ENCODE data around the gene SCPEP1.
"Not testable (repeated sequence)": the region's sequence is repeated elsewhere in the genome, so short reads cannot be mapped to it uniquely, and the experiment has no call there.

The SCPEP1 gene

DNA sequence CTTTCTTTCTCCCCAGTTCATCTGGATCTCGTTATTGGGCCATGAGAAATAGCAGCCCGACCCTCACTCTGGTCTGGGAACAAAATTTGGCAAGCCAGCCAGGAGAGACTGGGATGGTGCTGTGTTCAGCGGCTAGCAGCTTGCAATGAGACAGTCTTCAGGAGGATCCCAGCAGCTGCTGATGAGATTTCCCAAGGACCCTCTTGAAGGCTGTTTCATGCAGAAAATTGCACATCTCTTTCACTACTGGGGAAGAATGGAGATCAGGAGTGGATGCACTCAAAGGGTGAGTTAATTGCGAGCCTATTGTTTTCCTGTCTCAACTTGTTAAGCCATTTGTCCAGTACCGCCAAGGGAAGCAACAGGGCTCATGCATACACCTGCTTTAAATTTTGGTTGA is 11.6 kb upstream of the SCPEP1 start:
- DNase-seq = no peak

DNA sequence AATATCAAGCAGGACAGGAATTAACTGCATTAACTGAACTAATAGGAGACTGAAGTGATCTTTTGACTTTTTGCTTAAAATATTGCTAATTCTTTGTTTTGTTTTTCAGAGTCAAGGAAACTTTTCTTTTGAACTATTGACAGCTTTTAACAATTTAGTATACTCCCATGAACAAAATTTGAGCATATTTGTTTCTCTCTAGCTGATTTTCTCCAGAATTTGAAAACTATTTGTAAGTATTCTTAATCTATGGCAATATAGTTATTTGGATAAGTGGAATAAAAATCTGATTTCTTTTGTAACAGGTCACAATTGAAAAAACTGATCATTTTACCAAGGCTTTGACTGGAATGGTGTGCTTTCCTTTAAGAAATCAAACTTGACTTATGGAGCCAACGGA is 7.0 kb upstream of the SCPEP1 start:
- DNase-seq = no peak

GRCh38 chr17:56972111-56972730 is 5.7 kb upstream of the SCPEP1 start:
- no peak for DNase-seq

GRCh38 chr17:56973520-56973919 is 4.4 kb upstream of the SCPEP1 start:
- DNase-seq = no peak

DNA sequence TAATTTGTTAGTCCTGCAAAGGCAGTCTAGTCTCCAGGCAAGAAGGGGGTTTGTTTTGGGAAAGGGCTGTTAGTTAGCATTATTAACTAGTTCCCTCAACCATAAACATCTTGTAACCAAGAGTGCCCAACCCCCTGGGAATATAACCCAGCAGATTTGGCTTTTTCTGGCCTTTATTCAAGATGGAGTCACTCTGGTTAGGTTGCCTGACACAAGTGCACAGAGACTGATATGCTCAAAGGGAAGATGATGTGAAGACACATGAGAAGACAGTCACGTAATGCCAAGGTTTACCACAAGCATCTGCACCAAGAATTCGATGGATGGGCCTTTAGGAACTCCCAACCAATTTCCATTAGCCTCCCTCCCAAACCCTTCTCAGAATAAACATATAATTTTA is 3.9 kb upstream of the SCPEP1 start:
- DNase-seq = no peak

GRCh38 chr17:56975656-56976055 is 2.3 kb upstream of the SCPEP1 start:
- no peak for DNase-seq

DNA sequence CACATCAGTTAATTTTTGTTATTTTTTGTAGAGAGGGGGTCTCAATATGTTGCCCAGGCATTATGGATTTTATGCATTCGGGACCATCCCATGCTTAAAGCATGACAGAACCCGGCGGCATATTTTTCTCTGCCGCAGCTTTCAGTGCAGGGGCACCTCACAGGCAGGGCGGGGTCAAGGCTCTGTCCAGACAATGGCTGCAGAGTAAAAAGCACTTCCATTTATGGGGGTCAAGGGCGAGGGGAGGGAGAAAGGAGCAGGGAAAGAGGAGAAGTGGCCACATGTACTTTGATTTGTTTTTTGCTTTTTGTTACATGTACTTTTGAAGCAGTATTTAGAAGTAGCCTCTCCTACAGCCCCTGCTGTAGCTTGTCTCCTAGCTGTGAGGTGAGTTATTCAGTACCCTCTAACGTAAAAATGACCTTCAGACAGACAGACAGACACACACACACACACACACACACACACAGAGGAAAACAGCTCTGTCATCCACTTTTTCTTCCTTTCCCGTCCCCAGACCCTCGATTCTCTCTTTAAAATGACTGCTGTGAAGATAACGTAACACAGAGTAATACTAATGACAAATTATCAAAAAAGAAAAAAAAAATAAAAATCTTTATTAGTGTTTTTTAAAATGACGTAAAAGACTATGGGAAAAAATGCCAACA is 856 bp upstream of the SCPEP1 start:
- no peak for DNase-seq

DNA sequence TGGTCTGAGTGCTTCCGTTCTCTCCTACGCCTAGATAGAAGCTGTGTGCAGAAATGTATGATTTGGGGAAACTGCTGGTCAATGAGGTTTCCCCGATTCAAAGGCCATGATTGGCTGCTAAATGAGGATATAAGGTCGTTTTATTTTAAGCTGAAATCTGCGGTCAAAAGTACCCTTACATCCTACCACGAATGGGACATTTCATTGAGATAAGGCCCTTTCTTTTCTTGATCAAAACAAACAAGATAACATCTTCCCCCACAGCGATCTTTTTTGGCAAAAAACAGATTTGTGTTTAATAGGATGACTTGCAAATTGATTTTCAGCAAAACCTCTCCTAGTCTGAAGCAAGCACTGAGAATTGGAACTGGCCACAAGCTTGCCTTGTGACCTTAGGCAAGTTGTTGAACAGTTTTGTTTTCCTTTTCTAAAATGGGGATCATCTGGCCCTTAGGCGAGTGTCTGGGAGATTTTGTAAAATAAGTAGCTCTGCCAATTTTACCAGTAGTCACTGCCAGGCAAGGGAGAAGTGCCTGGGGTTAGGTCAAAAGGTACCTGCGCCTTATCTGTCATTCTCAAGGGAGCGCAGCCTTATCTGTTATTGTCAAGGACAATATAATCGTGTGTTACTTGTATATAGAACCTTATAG is 635 bp downstream of the SCPEP1 start:
- DNase-seq = no peak

DNA sequence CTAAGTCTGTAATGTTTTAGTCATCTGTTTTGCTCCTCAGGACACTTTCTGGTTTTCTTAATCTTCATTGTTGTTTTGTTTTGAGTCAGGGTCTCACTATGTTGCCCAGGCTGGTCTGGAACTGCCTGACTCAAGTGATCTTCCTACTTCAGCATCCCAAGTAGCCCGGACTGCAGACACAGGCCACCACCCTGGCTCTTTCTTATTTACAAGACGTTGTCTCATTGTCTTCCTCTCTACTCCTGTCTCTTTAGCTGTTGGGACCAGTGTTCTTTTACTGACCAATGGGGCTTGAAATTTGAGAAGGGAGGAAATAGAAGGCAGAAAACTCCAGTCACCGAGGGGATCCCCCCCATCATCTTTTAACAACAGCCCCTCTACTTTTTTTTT is 1.2 kb downstream of the SCPEP1 start:
- DNase-seq = no peak

DNA sequence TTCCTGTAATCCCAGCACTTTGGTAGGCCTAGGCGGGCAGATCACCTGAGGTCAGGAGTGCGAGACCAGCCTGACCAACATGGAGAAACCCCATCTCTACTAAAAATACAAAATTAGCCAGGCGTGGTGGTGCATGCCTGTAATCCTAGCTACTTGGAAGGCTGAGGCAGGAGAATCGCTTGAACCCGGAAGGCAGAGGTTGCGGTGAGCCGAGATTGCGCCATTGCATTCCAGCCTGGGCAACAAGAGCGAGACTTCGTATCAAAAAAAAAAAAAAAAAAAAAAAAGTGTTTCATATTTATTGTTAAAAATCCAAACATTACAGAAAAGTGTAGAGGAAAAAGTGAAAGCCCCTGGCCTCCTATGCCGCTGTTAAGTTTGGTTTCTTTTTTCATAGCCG is 2.6 kb downstream of the SCPEP1 start:
- not testable (repeated sequence) for DNase-seq

- no peak for DNase-seq
Measured at GRCh38 chr17:56982312-56982711, 4.4 kb downstream of the SCPEP1 start.

DNA sequence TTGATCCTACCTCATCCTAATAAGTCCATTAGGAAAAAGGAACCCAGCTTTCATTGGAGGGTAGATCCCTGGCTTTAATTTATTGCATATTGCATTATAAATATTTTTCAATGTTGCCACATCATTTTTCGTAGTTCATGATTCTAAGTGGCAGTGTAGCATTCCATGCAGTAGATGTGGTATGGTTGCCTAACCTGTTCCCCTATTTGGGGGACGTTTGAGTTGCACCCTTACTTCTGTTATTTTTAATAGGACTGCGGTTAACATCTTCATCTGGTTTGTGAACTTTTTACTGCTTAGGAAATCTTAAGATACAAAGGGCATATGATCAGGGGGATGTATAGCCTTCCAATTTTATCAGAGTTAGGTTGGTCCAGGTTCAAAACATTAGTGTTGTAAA is 5.4 kb downstream of the SCPEP1 start:
- no peak for DNase-seq

DNA sequence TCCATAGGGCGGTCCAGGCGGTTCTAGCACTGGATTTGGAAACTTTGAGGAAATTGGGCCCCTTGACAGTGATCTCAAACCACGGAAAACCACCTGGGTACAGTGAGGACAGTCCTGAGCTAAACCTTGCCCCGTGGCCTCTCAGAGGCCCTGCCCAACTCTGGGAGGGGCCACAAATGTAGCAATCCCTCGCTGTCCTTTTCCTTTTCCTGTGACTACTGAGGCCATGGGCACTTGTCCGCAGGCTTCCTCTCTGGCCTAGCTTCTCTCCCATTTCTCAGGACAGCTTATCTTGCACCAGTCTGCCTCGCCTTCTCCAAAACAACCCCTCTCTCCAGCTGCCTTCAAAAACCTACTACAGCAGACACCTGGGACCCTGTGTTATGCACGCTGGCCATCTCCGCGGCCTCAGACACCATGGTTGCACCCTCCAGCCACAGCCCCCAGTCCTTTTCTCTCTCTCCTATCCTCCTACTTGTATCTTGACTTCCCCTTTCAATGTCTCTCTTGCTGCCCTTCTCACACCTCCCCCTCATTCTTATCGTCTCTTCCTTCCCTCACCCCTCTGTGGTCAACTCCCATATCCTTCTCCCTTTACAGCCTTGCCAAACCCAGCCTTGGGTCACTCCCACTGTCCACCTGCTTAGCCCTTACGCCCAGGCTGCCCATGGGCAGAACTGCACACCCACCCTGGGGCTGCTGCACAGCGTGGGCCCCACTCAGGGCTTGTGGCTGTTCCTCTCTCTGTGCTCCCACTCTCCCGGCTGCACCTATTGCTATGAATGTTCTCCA is 7.6 kb downstream of the SCPEP1 start:
- DNase-seq = no peak

DNA sequence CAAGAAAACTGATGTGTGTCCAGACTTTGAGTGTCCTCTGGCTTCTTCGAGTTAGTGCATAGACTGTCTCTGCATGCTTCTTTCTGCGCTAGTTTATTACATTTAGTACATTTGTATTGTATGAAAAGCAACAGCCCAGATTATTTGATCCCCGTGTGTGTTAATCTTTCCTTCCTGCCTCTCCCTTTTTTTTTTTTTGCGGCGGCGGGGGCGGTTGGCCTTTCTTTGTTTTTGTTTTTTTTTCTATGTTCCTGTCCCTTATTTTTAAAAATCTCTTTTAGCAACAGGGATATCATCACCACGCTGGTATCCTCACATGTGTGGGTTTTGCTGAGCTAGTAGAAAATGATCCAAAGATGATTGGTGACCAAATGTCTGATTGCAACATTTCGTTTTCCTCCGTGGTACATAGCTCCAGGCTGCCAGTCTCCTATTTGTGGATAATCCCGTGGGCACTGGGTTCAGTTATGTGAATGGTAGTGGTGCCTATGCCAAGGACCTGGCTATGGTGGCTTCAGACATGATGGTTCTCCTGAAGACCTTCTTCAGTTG is 9.4 kb downstream of the SCPEP1 start:
- DNase-seq = no peak

- no peak for DNase-seq
Measured at GRCh38 chr17:56988901-56989572, 11.1 kb downstream of the SCPEP1 start.

DNA sequence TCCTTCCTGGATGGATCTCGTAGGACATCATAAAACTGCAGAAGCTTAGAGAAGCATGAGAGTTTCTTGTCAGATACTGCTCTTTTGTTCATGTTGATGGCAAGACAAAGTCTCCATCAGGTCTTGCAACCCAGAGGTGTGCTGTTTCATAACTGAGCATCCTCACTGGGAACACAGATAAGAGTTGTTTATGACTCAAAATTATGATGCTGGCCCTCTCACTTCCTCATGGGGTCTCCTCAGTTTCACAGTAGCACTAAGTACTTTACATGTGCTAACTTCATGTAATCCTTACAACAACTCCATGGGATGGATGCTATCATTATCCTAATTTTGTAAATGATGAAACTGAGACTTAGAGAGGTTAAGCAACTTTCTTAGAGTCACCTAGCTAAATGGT is 14.4 kb downstream of the SCPEP1 start:
- DNase-seq = no peak

GRCh38 chr17:56994009-56994792 is 16.3 kb downstream of the SCPEP1 start:
- DNase-seq = no peak

GRCh38 chr17:56995766-56996165 is 17.8 kb downstream of the SCPEP1 start:
- DNase-seq = no peak

DNA sequence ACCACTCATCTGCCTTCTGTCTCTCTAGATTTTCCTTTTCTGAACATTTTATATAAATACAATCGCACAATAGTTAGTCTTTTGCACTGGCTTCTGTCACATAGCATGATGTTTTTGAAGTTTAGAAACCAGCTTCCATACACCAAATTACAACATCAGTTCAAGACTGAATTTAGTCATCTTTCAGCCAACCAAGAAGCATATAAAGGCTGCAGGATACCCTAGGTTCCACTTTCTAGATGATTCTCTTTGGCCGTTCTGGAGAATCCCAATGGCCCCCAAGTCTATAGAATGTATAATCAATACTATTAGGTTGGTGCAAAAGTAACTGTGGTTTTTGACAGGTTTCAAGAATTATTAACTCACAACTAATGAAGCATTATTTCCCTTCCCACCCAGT is 19.4 kb downstream of the SCPEP1 start:
- DNase-seq = no peak

DNA sequence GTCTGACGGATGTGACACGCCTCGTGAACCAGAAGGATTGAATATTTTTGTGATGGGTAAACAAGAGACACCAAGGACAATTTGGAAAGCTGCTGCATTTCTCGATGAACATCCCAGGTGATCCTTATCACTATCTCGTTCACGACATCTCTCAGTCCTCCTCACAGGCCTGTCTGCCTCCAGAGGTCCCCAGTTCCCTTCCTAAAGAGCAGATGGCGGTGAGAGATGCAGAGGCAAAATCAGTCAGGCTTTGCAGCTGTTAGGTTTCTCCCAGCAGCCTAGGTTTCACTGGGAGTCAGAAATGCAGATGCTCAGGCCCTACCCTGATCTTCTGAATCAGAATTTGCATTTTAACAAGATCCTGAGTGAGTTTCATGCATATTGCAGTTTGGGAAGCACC is 23.6 kb downstream of the SCPEP1 start:
- no peak for DNase-seq

DNA sequence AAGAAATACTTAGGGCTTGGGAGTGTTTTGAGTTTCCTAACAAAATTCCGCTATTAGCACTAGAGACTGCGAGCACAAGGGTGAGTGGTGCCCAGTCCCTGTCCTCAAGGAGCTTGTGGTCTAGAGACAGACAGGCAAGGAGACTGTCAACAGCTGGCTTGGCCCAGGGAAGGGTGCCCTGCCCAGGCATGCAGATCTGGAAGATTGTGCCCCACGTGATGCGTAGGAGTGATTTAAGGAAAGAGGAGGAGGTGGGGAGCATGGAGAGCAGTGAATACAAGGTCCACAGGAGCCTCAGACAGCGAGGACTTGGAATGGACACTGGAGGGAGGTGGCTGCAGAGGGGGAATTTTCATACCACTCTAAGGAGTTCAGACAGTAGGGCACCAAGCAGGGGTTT is 25.0 kb downstream of the SCPEP1 start:
- DNase-seq = no peak

- DNase-seq = no peak
Measured at GRCh38 chr17:57004944-57005579, 27.1 kb downstream of the SCPEP1 start.
